Vagina (tissue), 2 donors: Measurements from ENCODE around the gene EML2.
A peak's percentile ranks its signal among the peaks of the same experiment; 100 is the strongest.

Source experiments
- POLR2AphosphoS5 ChIP-seq, 2 donors: sonication (generic); formaldehyde crosslinking; IDR thresholded peaks; one replicate each; pipeline ENCODE4 v1.9.0; 2017; ENCODE audit warnings: antibody characterized with exemption in 2 of 2, mild to moderate bottlenecking in 2 of 2, low read depth in 1 of 2; ENCODE audit not compliant: insufficient read depth in 1 of 2
- TF ChIP-seq, protein P1 (sequence below), 3 experiments: fragments of 450-650 bp in 2 of 3; fragments of 200-600 bp in 1 of 3; sonication (generic) in 1 of 3; IDR thresholded peaks; one replicate each; pipeline ENCODE4 v1.5.1; 2017 to 2019; ENCODE audit warnings: antibody characterized with exemption in 3 of 3, mild to moderate bottlenecking in 2 of 3, moderate library complexity in 2 of 3

- TF ChIP-seq, protein P1, sequence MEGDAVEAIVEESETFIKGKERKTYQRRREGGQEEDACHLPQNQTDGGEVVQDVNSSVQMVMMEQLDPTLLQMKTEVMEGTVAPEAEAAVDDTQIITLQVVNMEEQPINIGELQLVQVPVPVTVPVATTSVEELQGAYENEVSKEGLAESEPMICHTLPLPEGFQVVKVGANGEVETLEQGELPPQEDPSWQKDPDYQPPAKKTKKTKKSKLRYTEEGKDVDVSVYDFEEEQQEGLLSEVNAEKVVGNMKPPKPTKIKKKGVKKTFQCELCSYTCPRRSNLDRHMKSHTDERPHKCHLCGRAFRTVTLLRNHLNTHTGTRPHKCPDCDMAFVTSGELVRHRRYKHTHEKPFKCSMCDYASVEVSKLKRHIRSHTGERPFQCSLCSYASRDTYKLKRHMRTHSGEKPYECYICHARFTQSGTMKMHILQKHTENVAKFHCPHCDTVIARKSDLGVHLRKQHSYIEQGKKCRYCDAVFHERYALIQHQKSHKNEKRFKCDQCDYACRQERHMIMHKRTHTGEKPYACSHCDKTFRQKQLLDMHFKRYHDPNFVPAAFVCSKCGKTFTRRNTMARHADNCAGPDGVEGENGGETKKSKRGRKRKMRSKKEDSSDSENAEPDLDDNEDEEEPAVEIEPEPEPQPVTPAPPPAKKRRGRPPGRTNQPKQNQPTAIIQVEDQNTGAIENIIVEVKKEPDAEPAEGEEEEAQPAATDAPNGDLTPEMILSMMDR (IDR thresholded peaks at IDR 0.05) = no peak
- peak in 1 of 2 donors; percentile 48 for TF ChIP-seq POLR2AphosphoS5 (IDR thresholded peaks at IDR 0.05; ENCODE audit: insufficient read depth in 1 of 2, low read depth in 1 of 2)
Observed at GRCh38 chr19:45638930-45639729, at the start of gene EML2.
